ENCODE results near the gene ABRACL. TPM values are rescaled to one million over a fixed set of nuclear protein-coding genes. Genes with fewer than 3 reads are reported as not detected.

ABRACL gene
- polyA plus RNA-seq, 1 donor (not counting 4 experiments of a cell fraction or from before 2014, with no cell fraction given), result 120 TPM

- no peak for FAIRE-seq
- Histone ChIP-seq H3K27me3 (ENCODE audit: control insufficient read depth, extremely low read depth, insufficient read depth, low read length) (no peaks in the 10 kb centered on the region), H3K9me1 (ENCODE audit: control insufficient read depth, extremely low read depth, insufficient read depth, low read length) (no peaks in the 10 kb centered on the region), H3K27ac (ENCODE audit: control insufficient read depth, insufficient read depth, low read length) (no peak overlapping the region), H3K4me1 (ENCODE audit: control insufficient read depth, extremely low read depth, insufficient read depth, low read length) (peaks cover 10% of the 10 kb centered on the region), H3K79me2 (ENCODE audit: control insufficient read depth, insufficient read depth, low read length) (no peaks in the 10 kb centered on the region), H3K4me3 (ENCODE audit: control insufficient read depth in 2 of 3, extremely low read depth in 1 of 3, insufficient read depth in 2 of 3, low read depth in 1 of 3, low read length in 3 of 3) (no peak overlapping the region), H4K20me1 (ENCODE audit: control insufficient read depth, extremely low read depth, insufficient read depth, low read length) (no peaks in the 10 kb centered on the region), H3K36me3 (ENCODE audit: control insufficient read depth in 2 of 2, extremely low read depth in 1 of 2, insufficient read depth in 2 of 2, low read length in 2 of 2) (no peaks in the 10 kb centered on the region), H3K4me2 (ENCODE audit: control insufficient read depth, extremely low read depth, insufficient read depth, low read depth, low read length) (no peak overlapping the region), H3K9ac (ENCODE audit: control insufficient read depth, extremely low read depth, insufficient read depth, low read length) (no peak overlapping the region), H2AFZ (ENCODE audit: control insufficient read depth, low read length) (no peak overlapping the region), H3K9me3 (ENCODE audit: control insufficient read depth, low read depth, low read length) (no peaks in the 10 kb centered on the region)
- dilution Hi-C loops (cut with MboI; ENCODE audit: extremely low pct_ligation_motif_present, low sequenced_read_pairs), result no loop called here
- TF ChIP-seq EZH2 (IDR thresholded peaks at IDR 0.05; ENCODE audit: low read length) (no peak), CTCF (optimal IDR thresholded peaks at IDR 0.05 in 1 of 3, IDR thresholded peaks at IDR 0.05 in 1 of 3, conservative IDR thresholded peaks at IDR 0.05 in 1 of 3; ENCODE audit: extremely low read depth in 1 of 3, insufficient read depth in 2 of 3, low read length in 3 of 3) (no peak)
- no peak for DNase-seq (ENCODE audit: low read depth, low spot score)
Measured at GRCh38 chr6:139055709-139056108, 27.2 kb downstream of the ABRACL start.

- no peaks in the 10 kb centered on the region for H4K20me1 ChIP-seq (ENCODE audit: control insufficient read depth, extremely low read depth, insufficient read depth, low read length)
- dilution Hi-C loops (cut with MboI; ENCODE audit: extremely low pct_ligation_motif_present, low sequenced_read_pairs), result no loop called here
- DNase-seq (ENCODE audit: low read depth, low spot score), result no peak
- H3K9me1 ChIP-seq (ENCODE audit: control insufficient read depth, extremely low read depth, insufficient read depth, low read length), result no peaks in the 10 kb centered on the region
- H3K79me2 ChIP-seq (ENCODE audit: control insufficient read depth, insufficient read depth, low read length), result no peaks in the 10 kb centered on the region
- no peak for FAIRE-seq
- H3K9ac ChIP-seq (ENCODE audit: control insufficient read depth, extremely low read depth, insufficient read depth, low read length), result no peak overlapping the region
- peaks cover 9% of the 10 kb centered on the region for H3K4me1 ChIP-seq (ENCODE audit: control insufficient read depth, extremely low read depth, insufficient read depth, low read length)
- H3K4me2 ChIP-seq (ENCODE audit: control insufficient read depth, extremely low read depth, insufficient read depth, low read depth, low read length), result no peak overlapping the region
- no peak overlapping the region for H3K4me3 ChIP-seq (ENCODE audit: control insufficient read depth in 2 of 3, extremely low read depth in 1 of 3, insufficient read depth in 2 of 3, low read depth in 1 of 3, low read length in 3 of 3)
- no peaks in the 10 kb centered on the region for H3K36me3 ChIP-seq (ENCODE audit: control insufficient read depth in 2 of 2, extremely low read depth in 1 of 2, insufficient read depth in 2 of 2, low read length in 2 of 2)
- no peak overlapping the region for H2AFZ ChIP-seq (ENCODE audit: control insufficient read depth, low read length)
- TF ChIP-seq CTCF (optimal IDR thresholded peaks at IDR 0.05 in 1 of 3, IDR thresholded peaks at IDR 0.05 in 1 of 3, conservative IDR thresholded peaks at IDR 0.05 in 1 of 3; ENCODE audit: extremely low read depth in 1 of 3, insufficient read depth in 2 of 3, low read length in 3 of 3) (no peak), EZH2 (IDR thresholded peaks at IDR 0.05; ENCODE audit: low read length) (no peak)
- H3K27ac ChIP-seq (ENCODE audit: control insufficient read depth, insufficient read depth, low read length), result no peak overlapping the region
- no peaks in the 10 kb centered on the region for H3K9me3 ChIP-seq (ENCODE audit: control insufficient read depth, low read depth, low read length)
- H3K27me3 ChIP-seq (ENCODE audit: control insufficient read depth, extremely low read depth, insufficient read depth, low read length), result no peaks in the 10 kb centered on the region
Measured at GRCh38 chr6:139058029-139058428, 29.5 kb downstream of the ABRACL start.

All from keratinocyte (primary cell).